Neural cell (in vitro differentiated cells): ENCODE measurements around the gene KDM4C. TPM values are rescaled to one million over a fixed set of nuclear protein-coding genes. Genes with fewer than 3 reads are reported as not detected.

Experiments used
- H2AFZ ChIP-seq: fragments of 200-600, 300-800 bp; sonication (generic), shearing (Covaris generic); 2 replicates; pipeline ENCODE4 v1.6.0; 2014; ENCODE audit warnings: low read depth, mild to moderate bottlenecking, antibody characterized with exemption, low read length, moderate library complexity
- H3F3A ChIP-seq: fragments of 200-600 bp; shearing (Covaris generic); 2 replicates; pipeline ENCODE4 v1.6.1; 2016; ENCODE audit warnings: mild to moderate bottlenecking, moderate library complexity, mixed read lengths, antibody characterized with exemption, low read length; ENCODE audit not compliant: insufficient read depth, poor library complexity, severe bottlenecking
- H3K27ac ChIP-seq: fragments of 200-600, 300-800 bp; sonication (generic), shearing (Covaris generic); 2 replicates; pipeline ENCODE4 v1.5.1; 2014; ENCODE audit warnings: mild to moderate bottlenecking, low read length, moderate library complexity
- H3K27me3 ChIP-seq: fragments of 300-800, 200-600 bp; sonication (generic), shearing (Covaris generic); 2 replicates; pipeline ENCODE4 v1.6.0; 2014; ENCODE audit warnings: mild to moderate bottlenecking, low read depth, low read length, moderate library complexity; ENCODE audit not compliant: insufficient read depth
- H3K36me3 ChIP-seq: fragments of 300-800, 200-600 bp; sonication (generic), shearing (Covaris generic); 2 replicates; pipeline ENCODE4 v1.5.1; 2014; ENCODE audit warnings: mild to moderate bottlenecking, antibody characterized with exemption, low read length, moderate library complexity; ENCODE audit not compliant: insufficient read depth
- H3K4me2 ChIP-seq: fragments of 300-800, 200-600 bp; sonication (generic), shearing (Covaris generic); 2 replicates; pipeline ENCODE4 v1.6.0; 2014; ENCODE audit warnings: mild to moderate bottlenecking, low read length
- H3K4me3 ChIP-seq: fragments of 300-800, 200-600 bp; sonication (generic), shearing (Covaris generic); 2 replicates; pipeline ENCODE4 v1.5.1; 2014; ENCODE audit warnings: mild to moderate bottlenecking, low read length, moderate library complexity
- H3K79me2 ChIP-seq: fragments of 200-600 bp; shearing (Covaris generic); replicated peaks from 2 replicates; pipeline ENCODE4 v1.6.0; 2014; ENCODE audit warnings: mild to moderate bottlenecking, low read length, moderate library complexity; ENCODE audit not compliant: insufficient read depth
- H3K9ac ChIP-seq: fragments of 300-800, 200-600 bp; sonication (generic), shearing (Covaris generic); 2 replicates; pipeline ENCODE4 v1.6.1; 2016; ENCODE audit warnings: mild to moderate bottlenecking, low read length, mixed read lengths
- H3K9me2 ChIP-seq: fragments of 200-600 bp; shearing (Covaris generic); 2 replicates; pipeline ENCODE4 v1.6.1; 2016; ENCODE audit warnings: mild to moderate bottlenecking, low read length, mixed read lengths; ENCODE audit not compliant: insufficient read depth
- H3K9me3 ChIP-seq: fragments of 200-600, 300-800 bp; sonication (generic), shearing (Covaris generic); 2 replicates; pipeline ENCODE4 v1.6.1; 2016; ENCODE audit warnings: mild to moderate bottlenecking, mixed run types, low read length, moderate library complexity, mixed read lengths
- H4K20me1 ChIP-seq: fragments of 200-600 bp; shearing (Covaris generic); 2 replicates; pipeline ENCODE4 v1.6.1; 2016; ENCODE audit warnings: mild to moderate bottlenecking, mixed run types; ENCODE audit not compliant: insufficient read depth
- CTCF ChIP-seq: fragments of 450-650 bp; IDR thresholded peaks from 2 replicates; pipeline ENCODE4 v1.5.1; 2014; ENCODE audit warnings: antibody characterized with exemption, mild to moderate bottlenecking, moderate library complexity; ENCODE audit not compliant: poor library complexity, severe bottlenecking
- EP300 ChIP-seq: fragments of 450-650 bp; conservative IDR thresholded peaks from 2 replicates; pipeline ENCODE4 v1.6.1; 2014; ENCODE audit warnings: antibody characterized with exemption, mild to moderate bottlenecking, moderate library complexity; ENCODE audit not compliant: poor library complexity, severe bottlenecking
- EZH2 ChIP-seq: fragments of 200-600, 300-800 bp; shearing (Covaris generic), sonication (generic); IDR thresholded peaks from 2 replicates; pipeline ENCODE4 v1.6.1; 2014; ENCODE audit warnings: antibody characterized with exemption, low read length, borderline replicate concordance, mild to moderate bottlenecking; ENCODE audit not compliant: insufficient read depth, poor library complexity, severe bottlenecking
- MXI1 ChIP-seq: fragments of 450-650 bp; conservative IDR thresholded peaks from 2 replicates; pipeline ENCODE4 v1.6.1; 2014; ENCODE audit warnings: antibody characterized with exemption, mild to moderate bottlenecking; ENCODE audit not compliant: poor library complexity, severe bottlenecking
- POLR2AphosphoS5 ChIP-seq: IDR thresholded peaks from 2 replicates; pipeline ENCODE4 v1.6.1; 2012
- RAD21 ChIP-seq: fragments of 450-650 bp; conservative IDR thresholded peaks from 2 replicates; pipeline ENCODE4 v1.6.1; 2014; ENCODE audit warnings: antibody characterized with exemption, mild to moderate bottlenecking, moderate library complexity
- SMC3 ChIP-seq: fragments of 450-650 bp; conservative IDR thresholded peaks from 2 replicates; pipeline ENCODE4 v1.6.1; 2014; ENCODE audit warnings: antibody characterized with exemption, mild to moderate bottlenecking, moderate library complexity; ENCODE audit not compliant: poor library complexity
- TAF1 ChIP-seq: IDR thresholded peaks from 2 replicates; pipeline ENCODE4 v1.6.1; 2012; ENCODE audit warnings: low read depth
- polyA plus RNA-seq: library from polyadenylated mRNA; depleted of rRNA; stranded (reverse); fragments of >200 nt; gene quantifications from 2 replicates; pipeline ENCODE4 v1.2.3, GENCODE V29; 2014
- TF ChIP-seq, protein P1 (sequence below): IDR thresholded peaks from 2 replicates; pipeline ENCODE4 v1.6.1; 2012; ENCODE audit warnings: borderline replicate concordance

The KDM4C gene
- polyA plus RNA-seq, 1 donor from 2014 or later, result 21.1 TPM

GRCh38 chr9:7055171-7055903 is 297.6 kb downstream of the KDM4C start:
- Histone ChIP-seq H3F3A (peaks cover 3% of the 10 kb centered on the region), H3K36me3 (no peaks in the 10 kb centered on the region), H2AFZ (no peak overlapping the region), H3K27me3 (no peaks in the 10 kb centered on the region), H3K9ac (peak overlapping the region; percentile 4), H3K9me3 (no peaks in the 10 kb centered on the region), H3K27ac (peak overlapping the region; percentile 76), H3K4me3 (peak overlapping the region; percentile 13), H3K4me2 (no peak overlapping the region), H4K20me1 (no peaks in the 10 kb centered on the region), H3K9me2 (no peaks in the 10 kb centered on the region), H3K79me2 (no peaks in the 10 kb centered on the region)
- TF ChIP-seq CTCF (no peak), EP300 (no peak), TAF1 (no peak), MXI1 (no peak), POLR2AphosphoS5 (no peak), EZH2 (no peak), RAD21 (no peak), SMC3 (no peak)
- TF ChIP-seq, protein P1, sequence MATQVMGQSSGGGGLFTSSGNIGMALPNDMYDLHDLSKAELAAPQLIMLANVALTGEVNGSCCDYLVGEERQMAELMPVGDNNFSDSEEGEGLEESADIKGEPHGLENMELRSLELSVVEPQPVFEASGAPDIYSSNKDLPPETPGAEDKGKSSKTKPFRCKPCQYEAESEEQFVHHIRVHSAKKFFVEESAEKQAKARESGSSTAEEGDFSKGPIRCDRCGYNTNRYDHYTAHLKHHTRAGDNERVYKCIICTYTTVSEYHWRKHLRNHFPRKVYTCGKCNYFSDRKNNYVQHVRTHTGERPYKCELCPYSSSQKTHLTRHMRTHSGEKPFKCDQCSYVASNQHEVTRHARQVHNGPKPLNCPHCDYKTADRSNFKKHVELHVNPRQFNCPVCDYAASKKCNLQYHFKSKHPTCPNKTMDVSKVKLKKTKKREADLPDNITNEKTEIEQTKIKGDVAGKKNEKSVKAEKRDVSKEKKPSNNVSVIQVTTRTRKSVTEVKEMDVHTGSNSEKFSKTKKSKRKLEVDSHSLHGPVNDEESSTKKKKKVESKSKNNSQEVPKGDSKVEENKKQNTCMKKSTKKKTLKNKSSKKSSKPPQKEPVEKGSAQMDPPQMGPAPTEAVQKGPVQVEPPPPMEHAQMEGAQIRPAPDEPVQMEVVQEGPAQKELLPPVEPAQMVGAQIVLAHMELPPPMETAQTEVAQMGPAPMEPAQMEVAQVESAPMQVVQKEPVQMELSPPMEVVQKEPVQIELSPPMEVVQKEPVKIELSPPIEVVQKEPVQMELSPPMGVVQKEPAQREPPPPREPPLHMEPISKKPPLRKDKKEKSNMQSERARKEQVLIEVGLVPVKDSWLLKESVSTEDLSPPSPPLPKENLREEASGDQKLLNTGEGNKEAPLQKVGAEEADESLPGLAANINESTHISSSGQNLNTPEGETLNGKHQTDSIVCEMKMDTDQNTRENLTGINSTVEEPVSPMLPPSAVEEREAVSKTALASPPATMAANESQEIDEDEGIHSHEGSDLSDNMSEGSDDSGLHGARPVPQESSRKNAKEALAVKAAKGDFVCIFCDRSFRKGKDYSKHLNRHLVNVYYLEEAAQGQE, result no peak

DNA sequence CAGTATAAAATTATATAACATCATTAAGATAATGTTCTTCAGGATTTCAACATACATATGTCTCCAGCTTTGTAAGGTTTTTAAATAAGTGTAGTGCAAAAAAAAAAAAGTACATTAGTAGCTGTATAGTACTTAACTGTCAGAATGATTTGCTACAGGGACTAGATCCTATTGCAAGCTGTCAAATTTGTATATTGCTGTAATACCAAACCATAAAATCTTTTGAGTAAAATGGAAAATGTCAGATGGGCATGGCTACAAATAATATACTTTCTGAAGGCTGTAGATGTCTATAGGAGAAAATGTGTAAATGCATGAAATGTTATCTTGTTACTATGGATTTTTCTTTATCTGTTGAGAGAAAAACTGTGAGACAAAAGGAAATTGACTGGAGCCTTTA is 298.5 kb downstream of the KDM4C start:
- H4K20me1 ChIP-seq, result no peaks in the 10 kb centered on the region
- no peaks in the 10 kb centered on the region for H3K9me3 ChIP-seq
- H3K9ac ChIP-seq, result peak overlapping the region; percentile 40
- H3K79me2 ChIP-seq, result no peaks in the 10 kb centered on the region
- peaks cover 3% of the 10 kb centered on the region for H3F3A ChIP-seq
- H3K36me3 ChIP-seq, result no peaks in the 10 kb centered on the region
- no peak for TF ChIP-seq MXI1
- no peak for TF ChIP-seq RAD21
- peak; percentile 88 for TF ChIP-seq EP300
- TF ChIP-seq POLR2AphosphoS5, result peak; percentile 52
- no peak for TF ChIP-seq TAF1
- TF ChIP-seq EZH2, result no peak
- TF ChIP-seq SMC3, result no peak
- TF ChIP-seq CTCF, result no peak
- TF ChIP-seq, protein P1, result no peak
- H3K27me3 ChIP-seq, result no peaks in the 10 kb centered on the region
- H3K4me3 ChIP-seq, result no peak overlapping the region
- no peak overlapping the region for H2AFZ ChIP-seq
- no peak overlapping the region for H3K4me2 ChIP-seq
- peak overlapping the region; percentile 76 for H3K27ac ChIP-seq
- H3K9me2 ChIP-seq, result no peaks in the 10 kb centered on the region
